NCI-H526 (cell line): ENCODE results near the gene FOXP4.

Source experiments
- DNase-seq, 2 experiments: peaks; one replicate each; lab custom pipeline; 2025; lab: John Stamatoyannopoulos, UW

Gene FOXP4

DNA sequence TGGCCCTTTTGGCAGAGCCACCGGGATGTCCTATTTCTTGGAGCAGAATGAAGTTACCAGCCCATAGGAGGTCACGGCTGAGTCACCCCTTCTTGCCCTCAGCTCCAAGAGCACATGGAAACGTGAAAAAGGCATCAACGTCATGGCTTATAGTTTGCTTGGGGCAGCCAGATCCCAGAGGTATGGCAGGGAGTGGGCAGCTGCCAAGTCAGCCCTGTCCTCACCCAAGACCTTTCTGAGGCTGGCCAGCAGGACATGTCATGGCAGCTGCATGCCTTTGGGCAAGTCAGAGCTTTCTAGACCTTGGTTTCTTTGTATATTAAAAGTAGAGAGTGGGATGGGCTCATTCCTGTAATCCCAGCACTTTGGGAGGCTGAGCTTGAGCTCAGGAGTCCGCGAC lies 83.9 kb downstream of the FOXP4 start:
- no peak for DNase-seq

DNA sequence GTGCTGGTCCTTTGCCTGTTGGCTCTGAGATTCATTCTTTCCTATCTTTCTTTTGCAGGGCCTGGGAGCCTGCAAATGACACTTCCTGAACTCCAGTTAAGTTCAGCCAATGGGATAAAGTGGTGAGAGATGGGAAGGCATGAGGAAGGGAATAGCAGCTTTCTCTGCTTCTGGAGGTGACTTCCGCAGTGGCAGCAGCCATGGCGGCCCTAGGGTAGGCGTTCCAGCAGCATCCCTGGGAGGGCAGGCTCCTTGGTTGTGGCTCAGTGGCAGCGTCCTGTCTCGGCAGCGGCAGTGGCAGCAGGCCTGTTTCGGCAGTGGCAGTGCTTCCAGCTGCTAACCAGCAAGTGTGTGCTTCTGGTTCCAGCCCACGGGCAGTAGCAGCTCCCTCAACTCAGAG lies 84.8 kb downstream of the FOXP4 start:
- DNase-seq: no peak

GRCh38 chr6:41633056-41633634 lies 87.0 kb downstream of the FOXP4 start:
- no peak for DNase-seq

- no peak for DNase-seq
These were observed 88.5 kb downstream of the FOXP4 start for GRCh38 chr6:41634657-41635056.

DNA sequence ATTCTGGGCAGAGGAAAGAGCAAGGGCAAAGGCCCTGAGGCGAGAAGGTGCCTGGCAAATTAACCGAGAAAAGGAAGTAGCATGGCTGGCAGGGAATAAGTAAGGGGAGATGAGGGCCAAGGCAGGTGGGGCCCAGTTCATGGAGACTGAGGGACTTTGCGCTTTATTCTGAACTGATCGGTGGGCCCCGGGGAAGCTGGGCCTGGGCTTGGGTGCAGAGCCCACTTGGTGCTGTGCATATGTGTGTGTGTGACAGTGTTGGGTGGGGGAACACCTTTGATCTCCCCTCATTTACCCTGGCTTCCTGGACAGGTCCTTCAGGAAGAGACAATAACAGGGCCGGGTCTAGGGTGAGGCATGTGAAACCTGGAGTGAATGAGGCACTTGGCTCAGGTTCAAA lies 89.2 kb downstream of the FOXP4 start:
- DNase-seq: no peak

DNA sequence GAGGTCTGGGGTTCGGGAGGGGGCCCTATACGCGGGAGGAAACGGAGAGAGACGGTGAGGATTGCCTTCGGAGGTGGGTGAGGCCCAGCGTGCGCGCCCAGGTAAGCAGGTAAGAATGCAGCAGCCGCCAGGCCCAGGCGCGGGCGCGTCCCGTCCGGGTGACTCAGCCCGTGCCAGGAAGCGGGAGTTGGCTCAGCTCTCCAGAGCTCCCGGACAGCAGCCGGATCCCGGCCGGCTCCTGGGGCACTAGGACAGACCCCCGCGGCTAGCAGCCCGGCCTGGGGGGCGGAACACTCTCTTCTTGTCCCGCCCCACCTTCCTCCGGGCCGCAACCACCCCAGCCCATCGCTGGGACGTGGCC lies 90.6 kb downstream of the FOXP4 start:
- no peak for DNase-seq

DNA sequence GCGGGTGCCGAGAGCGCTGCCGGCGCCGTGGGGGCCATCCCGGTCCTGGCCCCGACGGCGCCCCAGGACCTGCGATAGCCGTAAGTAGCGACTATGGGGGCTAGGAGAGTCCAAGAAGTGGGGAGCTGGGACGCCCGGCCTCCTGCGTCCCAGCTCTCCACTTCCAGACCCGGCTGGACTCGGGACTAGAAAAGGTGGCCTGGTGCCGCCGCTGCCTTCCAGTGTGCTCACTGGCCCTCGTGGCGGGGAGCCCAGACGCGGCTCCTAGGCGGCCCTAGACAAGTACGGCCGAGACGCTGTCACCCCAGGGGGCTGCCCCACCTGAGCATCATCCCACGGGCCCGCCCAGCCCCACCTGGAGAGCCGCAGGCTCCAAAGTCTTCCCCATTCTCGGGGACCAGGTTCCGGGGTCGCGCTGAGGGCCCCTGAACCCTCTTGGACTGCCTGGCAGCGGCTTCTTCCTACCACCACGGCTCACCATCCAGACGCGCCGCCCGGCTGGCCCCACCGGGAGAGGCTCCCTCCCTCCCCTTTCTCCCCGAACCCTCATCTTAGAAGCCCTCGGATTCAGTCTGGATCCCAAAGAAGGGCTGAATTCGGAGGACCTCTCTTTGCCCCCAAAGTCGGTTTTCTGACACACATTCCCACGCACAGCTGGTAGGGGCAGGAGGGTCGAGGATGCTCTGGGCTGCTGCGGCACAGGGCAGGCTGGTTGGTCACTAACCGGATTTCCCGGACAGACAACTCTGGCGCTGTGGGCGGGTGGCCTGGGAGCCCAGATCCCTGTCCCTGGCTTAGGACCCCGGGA lies 91.2 kb downstream of the FOXP4 start:
- no peak for DNase-seq

DNA sequence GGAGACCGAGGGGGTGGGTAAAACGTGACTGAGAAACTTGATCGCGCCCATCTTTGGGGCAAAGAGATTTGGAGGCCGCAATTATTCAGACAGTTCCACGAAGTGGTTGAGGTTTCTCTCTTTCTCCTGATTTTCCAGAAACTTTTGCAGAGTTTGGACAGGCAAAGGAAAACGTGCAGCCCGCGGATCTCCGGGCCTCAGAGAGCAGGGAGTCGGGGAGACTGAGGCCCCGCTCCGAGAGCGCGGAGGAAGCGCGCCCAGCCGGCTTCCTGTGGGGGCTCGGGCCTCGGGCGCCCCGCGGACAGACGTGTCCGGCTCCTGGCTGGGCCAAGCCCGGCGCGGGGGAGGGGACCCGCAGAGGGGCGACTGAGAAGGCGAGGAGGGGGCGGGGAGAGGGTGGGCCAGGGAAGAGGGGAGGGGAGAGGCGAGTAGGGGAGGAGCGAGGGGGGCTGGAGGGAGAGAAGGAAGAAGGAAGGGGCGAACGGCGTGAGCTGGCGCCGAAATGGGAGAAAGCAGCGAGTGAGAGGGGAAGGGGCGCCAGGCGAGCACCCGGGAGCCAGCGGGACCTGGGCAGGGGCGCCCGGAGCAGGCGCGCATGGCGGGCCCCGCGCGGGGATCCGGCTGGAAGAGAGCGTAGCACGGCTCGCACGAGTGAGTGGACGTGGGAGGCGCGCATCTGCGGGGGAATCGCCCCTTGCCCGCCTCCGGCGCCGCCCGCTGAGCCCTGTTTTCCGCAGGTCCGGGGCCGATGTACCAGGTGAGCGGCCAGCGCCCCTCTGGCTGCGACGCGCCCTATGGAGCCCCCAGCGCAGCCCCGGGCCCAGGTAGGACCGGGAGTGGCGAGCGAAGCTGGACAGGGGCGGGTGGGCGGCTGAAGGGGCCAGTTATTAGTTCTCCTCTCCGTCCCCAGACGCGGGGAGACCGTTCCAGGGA lies 92.1 kb downstream of the FOXP4 start, which contains the start of gene MDFI:
MDFI (plus strand) TSS at position 467 of the 933 bp plus-strand sequence; CDS start at position 749, 282 bp downstream.
- peak in 1 of 2 experiments; percentile 52 for DNase-seq

DNA sequence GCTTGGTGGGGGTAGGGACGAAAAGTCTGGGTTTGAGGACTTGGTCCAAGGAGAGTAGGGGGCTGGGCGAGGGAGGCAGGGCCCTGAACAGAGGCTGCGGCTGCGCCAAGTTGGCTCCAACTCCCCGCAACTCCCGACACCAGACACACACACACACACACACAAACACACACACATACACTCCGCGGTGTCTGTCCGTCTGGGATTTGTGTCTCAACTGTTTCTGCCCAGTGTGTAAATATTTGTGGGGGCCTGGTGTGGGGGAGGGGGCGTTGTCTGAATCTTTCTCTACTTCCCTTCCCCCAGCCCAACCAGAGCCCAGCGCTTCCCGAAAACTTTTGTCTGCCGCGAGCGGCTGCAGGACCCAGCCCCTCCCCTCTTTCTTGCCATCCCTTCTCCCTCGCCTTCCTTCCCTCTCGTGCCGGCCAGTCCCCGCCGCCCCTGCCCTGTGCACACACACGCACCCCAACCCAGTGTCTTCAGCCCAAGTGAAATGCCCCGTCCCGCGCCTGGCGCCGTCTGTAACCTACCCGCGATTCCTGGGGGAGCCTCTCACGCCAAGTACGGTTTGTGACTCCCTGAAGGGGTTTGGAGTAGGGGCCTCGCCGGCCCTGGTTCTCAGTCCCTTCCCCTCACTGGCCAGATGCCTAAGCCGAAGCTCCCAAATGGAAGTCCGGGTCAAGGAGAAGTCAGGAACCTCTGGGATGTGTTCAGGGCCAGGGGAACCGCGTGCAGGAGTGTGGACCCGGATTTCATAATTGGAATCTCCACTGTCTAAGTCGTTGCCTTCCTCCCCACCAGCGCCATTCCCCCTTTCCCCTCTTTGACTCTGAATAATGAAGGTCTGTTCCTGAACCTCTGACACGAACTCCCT lies 93.0 kb downstream of the FOXP4 start:
- DNase-seq: peak in 1 of 2 experiments; percentile 41

GRCh38 chr6:41639809-41640371 lies 93.7 kb downstream of the FOXP4 start:
- DNase-seq: no peak

GRCh38 chr6:41640426-41640825 lies 94.2 kb downstream of the FOXP4 start:
- no peak for DNase-seq

DNA sequence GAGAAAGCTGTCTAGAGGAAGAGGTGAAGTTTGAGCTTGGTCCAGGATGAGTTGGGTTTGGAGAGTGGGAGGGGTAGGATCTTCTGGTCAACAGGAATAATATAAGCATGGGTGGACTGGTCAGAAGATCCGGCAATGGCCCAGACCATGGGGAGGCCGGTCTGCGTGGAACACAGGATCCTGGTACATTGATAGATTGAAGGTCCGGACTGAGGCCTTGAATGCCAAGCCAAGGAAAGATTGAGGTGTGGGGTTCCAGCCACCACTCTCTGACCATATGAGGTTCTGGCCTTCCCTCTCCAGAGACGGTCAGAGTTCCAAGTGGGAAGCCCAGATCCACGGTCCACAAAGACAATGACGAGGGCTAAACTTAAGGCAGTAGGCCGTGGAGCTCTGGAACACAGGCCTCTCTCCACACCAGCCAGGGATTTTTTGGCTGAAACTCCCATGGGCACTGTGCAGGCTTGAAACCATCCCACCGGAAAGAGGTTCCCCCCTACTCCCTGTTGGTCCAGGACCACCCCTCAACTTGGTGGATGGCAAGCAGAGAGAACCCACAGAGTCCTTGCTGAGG lies 95.3 kb downstream of the FOXP4 start:
- DNase-seq: no peak

DNA sequence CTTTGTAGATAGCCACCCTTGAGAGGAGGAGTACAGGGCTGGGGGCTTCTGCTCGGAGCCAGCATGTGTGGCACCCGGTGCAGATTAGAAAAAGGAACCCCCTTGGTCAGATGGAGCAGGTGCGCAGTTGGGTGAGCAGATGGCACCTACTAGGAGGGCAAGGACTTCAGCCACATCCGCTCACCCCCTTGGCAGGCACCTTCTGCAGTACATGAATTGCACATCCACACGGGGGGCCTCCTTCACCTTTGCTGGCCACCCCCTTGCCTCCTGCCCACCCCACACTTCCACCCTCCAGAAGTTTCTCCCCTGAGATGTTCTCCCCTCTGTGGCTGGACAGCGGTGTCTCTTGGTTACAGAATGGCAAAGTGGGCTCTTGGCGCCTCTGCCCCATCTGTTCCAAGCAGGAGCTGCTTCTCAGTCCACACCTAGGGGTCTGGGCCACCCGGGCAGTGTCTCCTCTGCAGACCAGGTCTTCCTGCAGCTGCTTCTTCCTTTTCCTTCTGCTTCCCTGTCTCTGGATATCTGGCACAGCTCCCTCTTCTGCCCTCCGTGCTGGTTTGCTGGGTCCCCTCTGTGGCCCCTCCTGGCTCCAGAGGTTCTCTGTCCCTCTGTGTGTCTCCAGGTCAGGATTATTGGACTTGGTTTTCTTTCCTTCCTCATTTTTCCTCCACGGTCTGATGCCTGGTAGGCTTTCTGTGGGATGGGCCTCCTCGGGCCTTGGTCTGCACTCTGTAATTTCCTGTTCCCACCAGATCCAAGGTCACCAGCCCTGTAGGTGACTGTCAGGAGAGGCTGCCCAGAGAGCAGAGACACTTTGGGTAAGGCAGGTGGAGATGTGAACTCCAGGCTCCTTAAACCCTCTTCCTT lies 96.1 kb downstream of the FOXP4 start:
- no peak for DNase-seq

DNA sequence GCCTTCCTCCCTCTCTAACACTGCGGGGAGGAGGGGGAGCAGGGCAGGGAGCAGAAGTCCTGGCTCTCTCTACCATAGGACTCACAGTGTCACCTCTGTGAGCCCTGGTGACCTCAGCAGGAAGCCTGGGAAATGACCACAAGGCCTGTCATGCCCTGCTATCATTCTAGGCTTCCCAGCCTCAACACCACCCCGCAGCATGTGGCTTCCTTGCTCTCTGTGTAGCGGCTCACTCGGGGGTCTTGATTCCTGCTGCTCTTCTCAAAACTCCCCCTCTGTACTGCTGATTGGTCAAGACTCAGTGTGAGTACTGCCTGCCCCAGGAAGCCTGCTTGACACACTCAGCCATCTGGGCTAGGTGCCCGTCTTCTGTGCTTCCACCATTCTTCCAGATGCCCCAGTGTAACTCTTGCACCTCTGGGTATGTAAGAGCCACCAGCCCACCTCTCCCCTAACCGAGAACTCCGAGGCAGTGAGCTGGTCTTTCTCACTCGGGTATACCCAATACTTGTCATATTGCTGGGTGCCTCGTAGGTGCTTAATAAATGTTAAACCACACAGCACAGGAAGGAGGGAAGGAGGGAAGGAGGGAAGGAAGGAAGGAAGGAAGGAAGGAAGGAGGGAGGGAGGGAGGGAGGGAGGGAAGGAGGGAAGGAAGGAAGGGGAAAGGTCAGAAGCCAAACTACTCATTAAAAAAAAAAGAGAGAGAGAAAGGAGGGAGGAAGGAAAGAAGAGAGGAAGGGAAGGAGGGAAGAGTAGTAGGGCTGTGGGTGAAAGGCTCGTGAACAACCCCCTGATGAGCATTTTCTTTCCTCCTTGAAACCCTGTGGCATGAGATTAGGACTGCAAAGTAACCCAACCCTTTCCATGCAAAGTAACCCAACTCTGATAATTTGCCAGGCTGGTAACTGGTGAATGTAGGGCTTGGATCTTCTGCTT lies 97.0 kb downstream of the FOXP4 start:
- DNase-seq: peak in 1 of 2 experiments; percentile 28

DNA sequence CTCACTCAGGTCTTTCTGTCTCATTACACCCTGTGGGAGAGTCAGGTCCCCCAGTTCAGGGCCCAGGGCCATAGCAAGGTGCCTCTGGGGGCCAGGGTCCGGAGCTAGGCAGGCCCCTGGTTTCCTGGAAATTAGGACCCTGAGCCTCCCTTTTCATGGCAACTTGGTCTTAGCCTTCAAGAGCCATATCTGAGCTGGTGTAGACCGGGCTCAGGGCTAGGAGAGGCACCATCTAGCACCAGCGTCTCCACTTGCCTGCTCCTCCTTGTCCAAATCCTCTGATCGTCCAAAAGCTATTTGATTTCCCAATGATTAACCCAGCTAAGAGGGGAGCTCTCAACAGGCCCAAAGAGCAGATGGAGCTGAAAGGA lies 97.7 kb downstream of the FOXP4 start:
- no peak for DNase-seq

GRCh38 chr6:41644297-41644879 lies 98.2 kb downstream of the FOXP4 start:
- peak in 1 of 2 experiments; percentile 73 for DNase-seq

GRCh38 chr6:41645007-41645618 lies 98.9 kb downstream of the FOXP4 start:
- DNase-seq: no peak
